Type B pancreatic cell (in vitro differentiated cells): ENCODE results near the gene IGDCC3. TPM values are rescaled to one million over a fixed set of nuclear protein-coding genes. Genes with fewer than 3 reads are reported as not detected.

Experiments used
- DNase-seq: peaks from one replicate; pipeline ENCODE4 v3.0.0; 2021; ENCODE audit warnings: mixed read lengths; ENCODE audit not compliant: unreplicated experiment; ENCODE audit errors: extremely low spot score
- H3K27ac Mint-ChIP-seq: 2 replicates; pipeline ENCODE4 v1.8.0; 2021; ENCODE audit warnings: mild to moderate bottlenecking, mixed read lengths
- H3K27me3 Mint-ChIP-seq: 2 replicates; pipeline ENCODE4 v1.8.0; 2021; ENCODE audit warnings: mixed read lengths
- H3K36me3 Mint-ChIP-seq: 2 replicates; pipeline ENCODE4 v1.8.0; 2021; ENCODE audit warnings: mixed read lengths
- H3K4me1 Mint-ChIP-seq: one replicate; pipeline ENCODE4 v1.8.0; 2021; ENCODE audit warnings: mixed read lengths; ENCODE audit not compliant: unreplicated experiment
- H3K4me3 Mint-ChIP-seq: 2 replicates; pipeline ENCODE4 v1.8.0; 2021; ENCODE audit warnings: mild to moderate bottlenecking, mixed read lengths
- H3K9me3 Mint-ChIP-seq: 2 replicates; pipeline ENCODE4 v1.8.0; 2021; ENCODE audit warnings: mixed read lengths
- long read RNA-seq: library from polyadenylated mRNA; unstranded; transcript quantifications from one replicate; pipeline ENCODE4 v2.0.0, GENCODE V29; 2020
- total RNA-seq: library from RNA; stranded (reverse); gene quantifications from 2 replicates; pipeline ENCODE4 v1.2.1, GENCODE V29; 2021; ENCODE audit warnings: low replicate concordance
- TF ChIP-seq, protein P1 (sequence below): fragments of 200-600 bp; sonication (generic); conservative IDR thresholded peaks from 2 replicates; pipeline ENCODE4 v1.5.0; 2021; ENCODE audit warnings: antibody characterized with exemption, mild to moderate bottlenecking

Gene IGDCC3
- 18.8 and 169 TPM in 2 replicates for total RNA-seq
- long read RNA-seq, partial matches to known transcripts, result 2 of 5 reads
- long read RNA-seq, other reads (novel, unspliced or antisense), result 3 of 5 reads

DNA sequence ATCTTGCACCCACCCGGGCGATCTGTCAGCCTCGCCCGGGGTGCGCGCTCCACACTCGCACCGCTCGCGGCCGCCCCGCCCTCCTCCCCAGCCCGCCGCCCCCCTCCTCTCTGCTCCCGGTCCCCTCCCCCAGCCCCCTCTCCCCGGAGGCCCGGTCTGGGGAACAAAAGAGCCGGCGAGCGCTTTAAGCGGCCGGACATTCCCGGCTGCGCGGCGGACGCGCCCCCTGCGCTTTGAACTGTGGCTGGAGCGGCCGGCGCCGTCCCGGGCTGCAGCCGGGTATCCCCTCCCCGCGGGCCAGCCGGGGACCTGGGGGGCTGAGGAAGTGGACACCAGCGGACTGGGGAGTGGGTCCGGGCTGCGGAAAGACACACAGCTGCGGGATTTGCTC lies at the start of gene IGDCC3:
IGDCC3 (minus strand) TSS at position 27 of the 391 bp plus-strand sequence. CDS start 214 bp downstream, outside the sequence.
- DNase-seq, result peak; percentile 86
- no peaks in the 10 kb centered on the region for H3K9me3 Mint-ChIP-seq
- peak within 1 kb of the TSS; percentile 95 for H3K4me3 Mint-ChIP-seq
- H3K27me3 Mint-ChIP-seq, result peaks cover 33% of the 10 kb centered on the region
- H3K27ac Mint-ChIP-seq, result peak within 1 kb of the TSS; percentile 72
- TF ChIP-seq, protein P1, sequence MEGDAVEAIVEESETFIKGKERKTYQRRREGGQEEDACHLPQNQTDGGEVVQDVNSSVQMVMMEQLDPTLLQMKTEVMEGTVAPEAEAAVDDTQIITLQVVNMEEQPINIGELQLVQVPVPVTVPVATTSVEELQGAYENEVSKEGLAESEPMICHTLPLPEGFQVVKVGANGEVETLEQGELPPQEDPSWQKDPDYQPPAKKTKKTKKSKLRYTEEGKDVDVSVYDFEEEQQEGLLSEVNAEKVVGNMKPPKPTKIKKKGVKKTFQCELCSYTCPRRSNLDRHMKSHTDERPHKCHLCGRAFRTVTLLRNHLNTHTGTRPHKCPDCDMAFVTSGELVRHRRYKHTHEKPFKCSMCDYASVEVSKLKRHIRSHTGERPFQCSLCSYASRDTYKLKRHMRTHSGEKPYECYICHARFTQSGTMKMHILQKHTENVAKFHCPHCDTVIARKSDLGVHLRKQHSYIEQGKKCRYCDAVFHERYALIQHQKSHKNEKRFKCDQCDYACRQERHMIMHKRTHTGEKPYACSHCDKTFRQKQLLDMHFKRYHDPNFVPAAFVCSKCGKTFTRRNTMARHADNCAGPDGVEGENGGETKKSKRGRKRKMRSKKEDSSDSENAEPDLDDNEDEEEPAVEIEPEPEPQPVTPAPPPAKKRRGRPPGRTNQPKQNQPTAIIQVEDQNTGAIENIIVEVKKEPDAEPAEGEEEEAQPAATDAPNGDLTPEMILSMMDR, result no peak
- H3K36me3 Mint-ChIP-seq, result peaks cover 13% of the 10 kb centered on the region
- peaks cover 53% of the 10 kb centered on the region for H3K4me1 Mint-ChIP-seq

DNA sequence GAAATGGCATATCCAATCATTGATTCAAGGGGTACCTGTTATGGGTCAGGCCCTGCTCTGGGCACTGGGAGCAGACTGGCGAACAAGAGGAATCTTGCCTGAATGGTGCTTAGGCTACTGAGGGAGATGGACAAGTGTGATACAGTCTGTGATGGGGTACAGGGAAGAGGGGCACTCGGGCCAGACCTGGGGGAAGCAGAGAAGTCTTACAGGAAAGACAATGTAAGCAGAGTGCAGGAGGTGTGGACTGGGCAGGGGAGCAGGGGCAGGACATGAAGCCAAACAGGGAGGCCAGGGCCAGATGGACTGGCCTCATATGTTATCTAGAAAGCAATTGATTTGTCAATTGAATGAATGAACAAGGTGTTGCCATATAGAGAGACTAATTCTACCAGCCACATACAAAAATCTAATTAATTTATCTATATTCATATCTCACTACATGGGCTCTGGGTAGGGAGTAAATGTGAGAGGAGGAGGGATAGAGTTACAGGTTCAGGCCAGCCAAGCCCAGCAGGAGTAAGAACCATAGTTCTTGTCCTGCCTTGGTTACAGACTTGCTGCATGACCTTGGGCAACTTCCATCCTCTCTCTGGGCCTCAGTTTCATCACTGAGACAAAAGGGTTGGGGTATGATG lies 48.5 kb upstream of the IGDCC3 start:
- H3K27me3 Mint-ChIP-seq, result peaks cover 29% of the 10 kb centered on the region
- H3K27ac Mint-ChIP-seq, result peak overlapping the region; percentile 38
- TF ChIP-seq, protein P1, result no peak
- no peaks in the 10 kb centered on the region for H3K36me3 Mint-ChIP-seq
- H3K4me3 Mint-ChIP-seq, result peak overlapping the region; percentile 4
- no peaks in the 10 kb centered on the region for H3K9me3 Mint-ChIP-seq
- no peak for DNase-seq
- H3K4me1 Mint-ChIP-seq, result peaks cover 19% of the 10 kb centered on the region

DNA sequence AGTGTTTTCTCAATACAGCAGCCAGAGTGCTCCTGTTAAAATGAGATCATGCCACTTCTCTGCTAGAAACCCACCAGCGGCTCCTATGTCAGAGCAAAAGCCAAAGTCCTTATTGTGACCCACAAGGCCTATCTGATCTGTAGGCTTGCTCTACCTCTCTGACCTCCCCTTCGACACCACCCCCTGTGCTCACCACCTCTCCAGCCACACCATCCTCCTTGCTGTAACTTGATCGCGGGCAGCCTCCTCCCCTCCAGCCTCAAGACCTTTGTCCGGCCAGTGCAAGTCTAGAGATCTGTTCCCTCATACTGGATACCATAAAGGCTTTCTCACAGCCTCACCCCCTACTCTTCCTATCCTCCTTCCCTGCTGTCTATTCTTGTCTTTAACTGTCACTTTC lies 46.9 kb upstream of the IGDCC3 start:
- Mint-ChIP-seq H3K9me3 (peaks cover 5% of the 10 kb centered on the region), H3K36me3 (no peaks in the 10 kb centered on the region), H3K4me3 (peak overlapping the region; percentile 70), H3K27me3 (peaks cover 38% of the 10 kb centered on the region), H3K4me1 (peaks cover 30% of the 10 kb centered on the region), H3K27ac (peak overlapping the region; percentile 9)
- TF ChIP-seq, protein P1, result no peak
- DNase-seq, result no peak

DNA sequence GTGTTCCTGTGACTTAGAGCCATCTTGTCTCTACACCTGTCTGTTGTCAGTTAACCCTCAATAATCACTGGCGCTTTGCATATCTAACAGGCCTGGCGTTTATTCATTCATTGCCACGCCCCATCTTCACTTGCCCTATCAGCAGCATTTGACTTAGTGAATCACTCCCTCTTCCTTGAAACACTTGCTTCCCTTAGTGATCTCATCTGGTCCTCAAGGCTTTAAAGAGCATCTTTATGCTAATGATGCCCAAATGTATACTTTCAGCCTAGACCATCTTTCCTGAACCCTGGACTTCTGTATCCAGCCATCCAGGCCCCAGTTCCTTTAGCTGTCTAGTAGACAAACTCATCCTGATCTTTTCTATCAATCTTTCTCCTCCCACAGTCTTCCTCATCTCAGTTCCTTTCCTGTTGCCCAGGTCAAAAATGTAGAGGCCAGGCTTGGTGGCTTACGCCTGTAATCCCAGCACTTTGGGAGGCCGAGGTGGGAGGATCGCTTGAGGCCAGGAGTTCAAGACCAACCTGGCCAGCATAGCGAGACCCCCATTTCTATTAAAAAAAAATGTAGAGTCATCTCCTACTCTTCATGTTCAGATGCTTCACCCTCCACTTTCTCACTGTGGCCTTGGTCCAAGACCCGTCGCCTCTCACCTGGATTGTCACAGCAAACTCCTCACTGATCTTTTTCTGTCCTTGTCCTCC lies 46.3 kb upstream of the IGDCC3 start:
- Mint-ChIP-seq H3K27ac (peak overlapping the region; percentile 51), H3K4me3 (peak overlapping the region; percentile 98), H3K36me3 (no peaks in the 10 kb centered on the region), H3K27me3 (peaks cover 38% of the 10 kb centered on the region), H3K9me3 (peaks cover 5% of the 10 kb centered on the region), H3K4me1 (peaks cover 32% of the 10 kb centered on the region)
- no peak for DNase-seq
- TF ChIP-seq, protein P1, result no peak

DNA sequence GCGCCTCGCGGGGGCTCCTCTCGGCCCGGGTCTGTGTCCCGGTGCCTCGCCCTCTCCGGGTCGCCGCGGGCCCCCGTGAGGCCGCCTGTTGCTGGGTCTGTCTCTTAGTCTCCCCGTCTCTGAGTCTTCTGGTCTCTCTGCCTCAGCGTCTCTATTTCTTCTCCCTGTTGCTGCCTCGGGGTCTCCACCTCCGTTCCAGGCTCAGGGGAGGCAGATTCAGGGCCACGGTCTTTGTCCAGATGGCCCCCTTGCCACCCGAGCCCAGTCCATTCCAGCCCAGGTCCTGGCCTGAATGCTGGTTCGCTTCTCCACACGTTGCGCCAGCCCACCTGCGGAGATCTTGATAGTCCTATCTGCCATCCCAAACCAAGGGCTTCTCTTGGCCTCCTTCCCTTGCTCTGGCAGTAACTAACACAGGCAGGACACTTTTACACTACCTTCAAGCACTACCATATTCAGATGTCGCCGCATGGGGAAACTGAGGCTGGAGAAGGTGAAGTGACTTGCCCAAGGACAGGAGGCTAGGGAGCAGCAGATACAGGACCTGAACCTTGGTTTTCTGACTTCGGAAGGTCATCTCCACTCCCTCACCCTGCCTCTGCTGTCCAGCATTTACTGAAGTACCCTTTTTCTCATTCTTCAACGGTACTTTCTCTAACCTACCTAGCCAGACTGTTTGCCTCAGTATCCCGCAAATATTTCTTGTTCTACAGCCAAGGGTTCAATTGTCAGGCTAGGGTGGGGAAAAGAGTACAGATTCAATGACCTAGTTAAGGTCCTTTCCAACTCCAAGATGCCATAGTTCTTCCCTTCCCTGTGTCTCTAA lies 45.6 kb upstream of the IGDCC3 start:
- Mint-ChIP-seq H3K36me3 (no peaks in the 10 kb centered on the region), H3K27me3 (peaks cover 38% of the 10 kb centered on the region), H3K27ac (peak overlapping the region; percentile 85), H3K4me1 (peaks cover 40% of the 10 kb centered on the region), H3K4me3 (peak overlapping the region; percentile 98), H3K9me3 (peaks cover 5% of the 10 kb centered on the region)
- DNase-seq, result no peak
- TF ChIP-seq, protein P1, result no peak
